ENCODE results near the gene FAM9A.

DNA sequence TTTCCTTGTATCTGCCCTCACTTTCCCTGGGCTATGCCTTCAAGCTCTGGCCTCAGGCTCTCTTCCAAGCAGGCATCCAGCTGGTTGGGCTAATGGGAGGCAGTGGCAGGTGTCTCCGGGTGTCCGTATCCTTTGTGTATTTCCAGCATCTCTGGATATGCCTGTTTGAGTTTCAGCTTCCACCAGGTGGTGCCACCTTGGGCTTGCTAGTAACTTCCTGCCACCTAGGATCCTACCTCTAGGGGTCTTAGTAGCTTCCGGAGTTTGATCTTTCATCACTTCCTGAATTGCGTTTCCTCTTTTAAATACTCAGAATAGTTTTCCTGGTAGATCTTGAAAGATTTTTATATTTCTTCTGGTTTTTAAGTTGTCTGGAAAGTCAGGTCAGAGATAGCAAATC lies 46.1 kb downstream of the FAM9A start:
- no peak for TF ChIP-seq EZH2 (IDR thresholded peaks at IDR 0.05; ENCODE audit: insufficient read depth, low read length)
- TF ChIP-seq, protein P1, sequence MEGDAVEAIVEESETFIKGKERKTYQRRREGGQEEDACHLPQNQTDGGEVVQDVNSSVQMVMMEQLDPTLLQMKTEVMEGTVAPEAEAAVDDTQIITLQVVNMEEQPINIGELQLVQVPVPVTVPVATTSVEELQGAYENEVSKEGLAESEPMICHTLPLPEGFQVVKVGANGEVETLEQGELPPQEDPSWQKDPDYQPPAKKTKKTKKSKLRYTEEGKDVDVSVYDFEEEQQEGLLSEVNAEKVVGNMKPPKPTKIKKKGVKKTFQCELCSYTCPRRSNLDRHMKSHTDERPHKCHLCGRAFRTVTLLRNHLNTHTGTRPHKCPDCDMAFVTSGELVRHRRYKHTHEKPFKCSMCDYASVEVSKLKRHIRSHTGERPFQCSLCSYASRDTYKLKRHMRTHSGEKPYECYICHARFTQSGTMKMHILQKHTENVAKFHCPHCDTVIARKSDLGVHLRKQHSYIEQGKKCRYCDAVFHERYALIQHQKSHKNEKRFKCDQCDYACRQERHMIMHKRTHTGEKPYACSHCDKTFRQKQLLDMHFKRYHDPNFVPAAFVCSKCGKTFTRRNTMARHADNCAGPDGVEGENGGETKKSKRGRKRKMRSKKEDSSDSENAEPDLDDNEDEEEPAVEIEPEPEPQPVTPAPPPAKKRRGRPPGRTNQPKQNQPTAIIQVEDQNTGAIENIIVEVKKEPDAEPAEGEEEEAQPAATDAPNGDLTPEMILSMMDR (IDR thresholded peaks at IDR 0.05; ENCODE audit: insufficient read depth, low read depth, low read length): peak; percentile 15

All from astrocyte (in vitro differentiated cells and primary cell).